SU-DHL-6 (cell line): ENCODE data around the gene MMRN2.
"Not testable (repeated sequence)": the region's sequence is repeated elsewhere in the genome, so short reads cannot be mapped to it uniquely, and the experiment has no call there.

Experiments
- H2AFZ ChIP-seq: fragments of 200-600 bp; sonication (generic); 2 replicates; pipeline ENCODE4 v1.6.1; 2014; ENCODE audit warnings: low read depth, mild to moderate bottlenecking, moderate library complexity, mixed read lengths, antibody characterized with exemption, low read length; ENCODE audit not compliant: severe bottlenecking
- H3F3A ChIP-seq: fragments of 200-600 bp; shearing (Covaris generic); 2 replicates; pipeline ENCODE4 v1.6.0; 2016; ENCODE audit warnings: antibody characterized with exemption, mild to moderate bottlenecking; ENCODE audit not compliant: insufficient read depth
- H3K27ac ChIP-seq: fragments of 200-600 bp; sonication (generic); 2 replicates; pipeline ENCODE4 v1.5.1; 2016; ENCODE audit warnings: low read depth, mild to moderate bottlenecking, low read length, moderate library complexity, mixed read lengths
- H3K27me3 ChIP-seq: fragments of 200-600 bp; sonication (generic), shearing (Covaris generic); 2 replicates; pipeline ENCODE4 v1.6.0; 2014; ENCODE audit warnings: mild to moderate bottlenecking, low read length
- H3K36me3 ChIP-seq: fragments of 200-600 bp; sonication (generic); 2 replicates; pipeline ENCODE4 v1.6.1; 2014; ENCODE audit warnings: mild to moderate bottlenecking, low read length, mixed read lengths
- H3K4me2 ChIP-seq: fragments of 300-600, 200-600 bp; shearing (Covaris generic), sonication (generic); 2 replicates; pipeline ENCODE4 v1.6.0; 2014; ENCODE audit warnings: low read length, low read depth, mild to moderate bottlenecking; ENCODE audit not compliant: poor library complexity, severe bottlenecking
- H3K4me3 ChIP-seq: fragments of 200-600 bp; sonication (generic); 2 replicates; pipeline ENCODE4 v1.5.1; 2014; ENCODE audit warnings: antibody characterized with exemption, low read length, mild to moderate bottlenecking, mixed read lengths; ENCODE audit not compliant: insufficient read depth, poor library complexity, severe bottlenecking
- H3K79me2 ChIP-seq: fragments of 200-600 bp; sonication (generic); 2 replicates; pipeline ENCODE4 v1.6.1; 2014; ENCODE audit warnings: mild to moderate bottlenecking, low read length, moderate library complexity; ENCODE audit not compliant: insufficient read depth
- H3K9ac ChIP-seq: fragments of 200-600 bp; sonication (generic); 2 replicates; pipeline ENCODE4 v1.7.0; 2014; ENCODE audit warnings: mild to moderate bottlenecking, low read length
- H3K9me2 ChIP-seq: fragments of 200-600 bp; sonication (generic); replicated peaks from 2 replicates; pipeline ENCODE4 v1.6.1; 2014; ENCODE audit warnings: low read length; ENCODE audit not compliant: insufficient read depth
- H3K9me3 ChIP-seq: fragments of 200-600 bp; sonication (generic); 2 replicates; pipeline ENCODE4 v1.6.1; 2014; ENCODE audit warnings: low read length, mixed read lengths; ENCODE audit not compliant: insufficient read depth
- H4K20me1 ChIP-seq: fragments of 200-600 bp; sonication (generic); 2 replicates; pipeline ENCODE4 v1.6.1; 2014; ENCODE audit warnings: low read depth, mild to moderate bottlenecking, antibody characterized with exemption, low read length, moderate library complexity, mixed read lengths
- EZH2phosphoT487 ChIP-seq: fragments of 200-600 bp; sonication (generic), shearing (Covaris generic); conservative IDR thresholded peaks from 2 replicates; pipeline ENCODE4 v1.6.1; 2018; ENCODE audit warnings: mild to moderate bottlenecking, antibody characterized with exemption, low read length, moderate library complexity, mixed read lengths
- TF ChIP-seq, protein P1 (sequence below): fragments of 200-600 bp; sonication (generic); IDR thresholded peaks from one replicate; pipeline ENCODE4 v1.5.1; 2017; ENCODE audit warnings: antibody characterized with exemption, mild to moderate bottlenecking, low read length, moderate library complexity; ENCODE audit not compliant: insufficient read depth, poor library complexity, severe bottlenecking

Gene MMRN2

DNA sequence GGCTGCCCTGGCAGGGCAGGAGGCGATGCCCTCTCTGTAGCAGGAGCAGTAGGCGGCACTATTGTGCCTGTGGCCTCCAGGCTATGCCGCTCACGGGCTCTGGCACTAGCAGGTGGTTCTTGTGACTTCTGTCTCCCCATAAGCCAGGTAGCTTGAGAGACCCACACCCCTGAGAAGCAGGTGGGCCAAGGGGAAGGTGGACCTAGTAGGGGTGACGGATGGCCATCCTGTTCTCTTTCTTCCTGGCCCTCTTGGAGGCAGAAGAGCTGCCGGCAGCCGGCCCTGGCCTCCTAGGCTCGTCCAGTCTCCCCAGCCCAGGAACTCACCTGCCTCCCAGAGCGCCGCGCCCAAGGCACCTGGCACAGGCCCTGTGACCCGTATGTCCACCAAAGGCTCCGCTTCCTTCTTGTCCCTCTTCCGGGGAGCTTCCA is 15.4 kb downstream of the MMRN2 start:
- H3K9me3 ChIP-seq: no peaks in the 10 kb centered on the region
- no peaks in the 10 kb centered on the region for H4K20me1 ChIP-seq
- H3K27me3 ChIP-seq: no peaks in the 10 kb centered on the region
- no peak overlapping the region for H3K4me2 ChIP-seq
- H3K4me3 ChIP-seq: no peak overlapping the region
- no peaks in the 10 kb centered on the region for H3K9me2 ChIP-seq
- no peak overlapping the region for H3K9ac ChIP-seq
- no peak for TF ChIP-seq EZH2phosphoT487
- TF ChIP-seq, protein P1, sequence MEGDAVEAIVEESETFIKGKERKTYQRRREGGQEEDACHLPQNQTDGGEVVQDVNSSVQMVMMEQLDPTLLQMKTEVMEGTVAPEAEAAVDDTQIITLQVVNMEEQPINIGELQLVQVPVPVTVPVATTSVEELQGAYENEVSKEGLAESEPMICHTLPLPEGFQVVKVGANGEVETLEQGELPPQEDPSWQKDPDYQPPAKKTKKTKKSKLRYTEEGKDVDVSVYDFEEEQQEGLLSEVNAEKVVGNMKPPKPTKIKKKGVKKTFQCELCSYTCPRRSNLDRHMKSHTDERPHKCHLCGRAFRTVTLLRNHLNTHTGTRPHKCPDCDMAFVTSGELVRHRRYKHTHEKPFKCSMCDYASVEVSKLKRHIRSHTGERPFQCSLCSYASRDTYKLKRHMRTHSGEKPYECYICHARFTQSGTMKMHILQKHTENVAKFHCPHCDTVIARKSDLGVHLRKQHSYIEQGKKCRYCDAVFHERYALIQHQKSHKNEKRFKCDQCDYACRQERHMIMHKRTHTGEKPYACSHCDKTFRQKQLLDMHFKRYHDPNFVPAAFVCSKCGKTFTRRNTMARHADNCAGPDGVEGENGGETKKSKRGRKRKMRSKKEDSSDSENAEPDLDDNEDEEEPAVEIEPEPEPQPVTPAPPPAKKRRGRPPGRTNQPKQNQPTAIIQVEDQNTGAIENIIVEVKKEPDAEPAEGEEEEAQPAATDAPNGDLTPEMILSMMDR: no peak
- no peak overlapping the region for H3K27ac ChIP-seq
- H3F3A ChIP-seq: no peaks in the 10 kb centered on the region
- no peak overlapping the region for H2AFZ ChIP-seq
- H3K36me3 ChIP-seq: no peaks in the 10 kb centered on the region
- H3K79me2 ChIP-seq: no peaks in the 10 kb centered on the region

DNA sequence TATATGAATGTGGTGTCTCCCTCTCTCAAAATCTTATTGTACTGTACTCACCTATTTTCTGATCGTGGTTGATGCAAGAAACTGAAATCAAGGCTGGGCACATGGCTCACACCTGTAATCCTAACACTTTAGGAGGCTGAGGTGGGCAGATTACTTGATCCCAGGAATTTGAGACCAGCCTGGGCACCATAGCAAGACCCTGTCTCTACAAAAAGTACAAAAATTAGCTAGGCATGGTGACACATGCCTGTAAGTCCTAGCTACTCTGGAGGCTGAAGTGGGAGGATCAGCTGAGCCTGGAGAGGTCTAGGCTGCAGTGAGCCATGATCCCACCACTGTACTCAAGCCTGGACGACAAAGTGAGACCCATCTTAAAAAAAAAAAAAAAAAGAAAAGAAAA is 16.0 kb downstream of the MMRN2 start:
- Histone ChIP-seq H3K4me2 (no peak overlapping the region), H3K36me3 (no peaks in the 10 kb centered on the region), H4K20me1 (no peaks in the 10 kb centered on the region), H3K9me2 (no peaks in the 10 kb centered on the region), H3K4me3 (no peak overlapping the region), H3K9me3 (no peaks in the 10 kb centered on the region), H3K79me2 (no peaks in the 10 kb centered on the region), H3K27me3 (no peaks in the 10 kb centered on the region), H2AFZ (no peak overlapping the region), H3F3A (no peaks in the 10 kb centered on the region), H3K27ac (no peak overlapping the region), H3K9ac (no peak overlapping the region)
- TF ChIP-seq, protein P1: no peak
- TF ChIP-seq EZH2phosphoT487: no peak

DNA sequence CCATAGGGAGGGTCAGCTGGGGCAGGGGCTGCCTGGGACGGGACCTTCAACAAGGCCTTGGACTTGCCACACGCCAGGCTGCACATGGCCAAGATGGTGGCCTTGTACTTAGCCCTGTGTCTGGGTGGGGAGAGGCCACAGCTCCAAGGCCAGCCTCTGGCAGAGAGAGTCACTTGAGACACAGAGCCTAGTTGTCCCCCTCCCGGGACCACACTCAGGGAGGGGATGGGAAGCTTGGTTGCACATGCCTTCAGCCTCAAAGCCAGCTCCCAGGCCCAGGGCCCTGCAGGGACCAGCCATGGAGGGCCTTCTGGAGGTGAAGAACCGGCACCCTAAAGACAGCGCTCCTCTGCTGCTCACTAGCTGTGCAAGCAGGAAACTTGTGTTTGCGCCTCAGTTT is 16.7 kb downstream of the MMRN2 start:
- Histone ChIP-seq H3K4me2 (no peak overlapping the region), H3K4me3 (no peak overlapping the region), H3K9ac (no peak overlapping the region), H3K9me3 (no peaks in the 10 kb centered on the region), H3K27ac (no peak overlapping the region), H3K79me2 (no peaks in the 10 kb centered on the region), H3K9me2 (no peaks in the 10 kb centered on the region), H4K20me1 (no peaks in the 10 kb centered on the region), H3K27me3 (no peaks in the 10 kb centered on the region), H3F3A (no peaks in the 10 kb centered on the region), H3K36me3 (no peaks in the 10 kb centered on the region), H2AFZ (no peak overlapping the region)
- TF ChIP-seq, protein P1: no peak
- TF ChIP-seq EZH2phosphoT487: no peak

DNA sequence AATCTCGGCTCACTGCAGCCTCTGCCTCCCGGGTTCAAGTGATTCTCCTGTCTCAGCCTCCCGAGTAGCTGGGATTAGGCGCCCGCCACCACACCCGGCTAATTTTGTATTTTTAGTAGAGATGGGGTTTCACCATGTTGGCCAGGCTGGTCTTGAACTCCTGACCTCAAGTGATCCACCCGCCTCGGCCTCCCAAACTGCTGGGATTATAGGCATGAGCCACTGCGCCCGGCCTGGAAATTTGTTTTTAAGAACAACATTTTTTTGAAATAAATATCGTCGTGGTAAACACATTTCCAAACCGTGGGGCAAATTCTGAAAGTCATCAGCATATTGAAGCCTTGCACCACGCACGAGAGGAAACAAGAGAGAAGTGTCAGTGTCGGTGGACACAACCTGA is 17.3 kb downstream of the MMRN2 start:
- not testable (repeated sequence) for H3K9ac ChIP-seq, H2AFZ ChIP-seq, H3K9me3 ChIP-seq, H3K4me2 ChIP-seq, H3K27ac ChIP-seq, H3K27me3 ChIP-seq, H3K4me3 ChIP-seq, H3K9me2 ChIP-seq, H3K36me3 ChIP-seq, H3F3A ChIP-seq, H4K20me1 ChIP-seq, H3K79me2 ChIP-seq
